ENCODE results near the gene CENPVL3.

DNA sequence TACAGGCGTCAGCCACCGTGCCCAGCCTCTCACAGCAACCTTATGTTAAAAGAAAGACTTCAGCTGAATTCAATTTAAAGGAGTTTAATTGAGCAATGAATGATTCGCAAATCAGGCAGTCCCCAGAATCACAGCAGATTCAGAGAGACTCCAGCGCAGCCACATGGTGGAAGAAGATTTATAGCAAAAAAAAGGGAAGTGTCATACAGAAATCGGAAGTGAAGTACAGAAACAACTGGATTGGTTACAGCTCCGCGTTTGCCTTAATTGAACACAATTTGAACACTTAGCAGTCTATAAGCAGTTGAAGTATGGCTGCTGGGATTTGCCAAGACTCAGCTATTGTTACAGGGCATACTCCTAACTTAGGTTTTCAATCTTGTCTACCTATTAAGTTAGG is 19.8 kb downstream of the CENPVL3 start:
- TF ChIP-seq, protein P1, sequence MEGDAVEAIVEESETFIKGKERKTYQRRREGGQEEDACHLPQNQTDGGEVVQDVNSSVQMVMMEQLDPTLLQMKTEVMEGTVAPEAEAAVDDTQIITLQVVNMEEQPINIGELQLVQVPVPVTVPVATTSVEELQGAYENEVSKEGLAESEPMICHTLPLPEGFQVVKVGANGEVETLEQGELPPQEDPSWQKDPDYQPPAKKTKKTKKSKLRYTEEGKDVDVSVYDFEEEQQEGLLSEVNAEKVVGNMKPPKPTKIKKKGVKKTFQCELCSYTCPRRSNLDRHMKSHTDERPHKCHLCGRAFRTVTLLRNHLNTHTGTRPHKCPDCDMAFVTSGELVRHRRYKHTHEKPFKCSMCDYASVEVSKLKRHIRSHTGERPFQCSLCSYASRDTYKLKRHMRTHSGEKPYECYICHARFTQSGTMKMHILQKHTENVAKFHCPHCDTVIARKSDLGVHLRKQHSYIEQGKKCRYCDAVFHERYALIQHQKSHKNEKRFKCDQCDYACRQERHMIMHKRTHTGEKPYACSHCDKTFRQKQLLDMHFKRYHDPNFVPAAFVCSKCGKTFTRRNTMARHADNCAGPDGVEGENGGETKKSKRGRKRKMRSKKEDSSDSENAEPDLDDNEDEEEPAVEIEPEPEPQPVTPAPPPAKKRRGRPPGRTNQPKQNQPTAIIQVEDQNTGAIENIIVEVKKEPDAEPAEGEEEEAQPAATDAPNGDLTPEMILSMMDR (IDR thresholded peaks at IDR 0.05; ENCODE audit: insufficient read depth, low read length): no peak
- TF ChIP-seq POLR2AphosphoS5 (IDR thresholded peaks at IDR 0.05; ENCODE audit: low read depth): no peak
- TF ChIP-seq GABPA (IDR thresholded peaks at IDR 0.05; ENCODE audit: low read depth): no peak
- TF ChIP-seq, protein P2, sequence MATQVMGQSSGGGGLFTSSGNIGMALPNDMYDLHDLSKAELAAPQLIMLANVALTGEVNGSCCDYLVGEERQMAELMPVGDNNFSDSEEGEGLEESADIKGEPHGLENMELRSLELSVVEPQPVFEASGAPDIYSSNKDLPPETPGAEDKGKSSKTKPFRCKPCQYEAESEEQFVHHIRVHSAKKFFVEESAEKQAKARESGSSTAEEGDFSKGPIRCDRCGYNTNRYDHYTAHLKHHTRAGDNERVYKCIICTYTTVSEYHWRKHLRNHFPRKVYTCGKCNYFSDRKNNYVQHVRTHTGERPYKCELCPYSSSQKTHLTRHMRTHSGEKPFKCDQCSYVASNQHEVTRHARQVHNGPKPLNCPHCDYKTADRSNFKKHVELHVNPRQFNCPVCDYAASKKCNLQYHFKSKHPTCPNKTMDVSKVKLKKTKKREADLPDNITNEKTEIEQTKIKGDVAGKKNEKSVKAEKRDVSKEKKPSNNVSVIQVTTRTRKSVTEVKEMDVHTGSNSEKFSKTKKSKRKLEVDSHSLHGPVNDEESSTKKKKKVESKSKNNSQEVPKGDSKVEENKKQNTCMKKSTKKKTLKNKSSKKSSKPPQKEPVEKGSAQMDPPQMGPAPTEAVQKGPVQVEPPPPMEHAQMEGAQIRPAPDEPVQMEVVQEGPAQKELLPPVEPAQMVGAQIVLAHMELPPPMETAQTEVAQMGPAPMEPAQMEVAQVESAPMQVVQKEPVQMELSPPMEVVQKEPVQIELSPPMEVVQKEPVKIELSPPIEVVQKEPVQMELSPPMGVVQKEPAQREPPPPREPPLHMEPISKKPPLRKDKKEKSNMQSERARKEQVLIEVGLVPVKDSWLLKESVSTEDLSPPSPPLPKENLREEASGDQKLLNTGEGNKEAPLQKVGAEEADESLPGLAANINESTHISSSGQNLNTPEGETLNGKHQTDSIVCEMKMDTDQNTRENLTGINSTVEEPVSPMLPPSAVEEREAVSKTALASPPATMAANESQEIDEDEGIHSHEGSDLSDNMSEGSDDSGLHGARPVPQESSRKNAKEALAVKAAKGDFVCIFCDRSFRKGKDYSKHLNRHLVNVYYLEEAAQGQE (IDR thresholded peaks at IDR 0.05; ENCODE audit: insufficient replicate concordance, low read depth): no peak

Data from HL-60 (cell line).